WTC11 (cell line): ENCODE data around the gene TIMM9. TPM values are rescaled to one million over a fixed set of nuclear protein-coding genes. Genes with fewer than 3 reads are reported as not detected.

Source experiments
- ATAC-seq: fragments of 200-7000 bp; cut with Tn5 transposase; 2 replicates; pipeline ENCODE4 v1.10.0; 2021; ENCODE audit warnings: mild to moderate bottlenecking, moderate library complexity
- CTCF ChIA-PET: fragments of 300-600 bp; sonication (Branson Sonifier 250); formaldehyde crosslinking; loops from one replicate; lab custom pipeline; 2021; ENCODE audit warnings: antibody characterized with exemption; lab: Charles Lee
- POLR2A ChIA-PET: fragments of 350-600 bp; sonication (Branson Sonifier 250); formaldehyde crosslinking; loops from one replicate; lab custom pipeline; 2021; ENCODE audit warnings: antibody characterized with exemption; lab: Charles Lee
- DNase-seq: peaks from one replicate; pipeline ENCODE4 v3.0.0; 2021; ENCODE audit warnings: low spot score
- H3K27ac Mint-ChIP-seq: 2 replicates; pipeline ENCODE4 v1.8.0; 2021; ENCODE audit warnings: mixed read lengths
- H3K27me3 Mint-ChIP-seq: 2 replicates; pipeline ENCODE4 v1.8.0; 2021; ENCODE audit warnings: low read depth, mild to moderate bottlenecking, moderate library complexity, mixed read lengths
- H3K36me3 Mint-ChIP-seq: 2 replicates; pipeline ENCODE4 v1.8.0; 2021; ENCODE audit warnings: mixed read lengths
- H3K4me1 Mint-ChIP-seq: 2 replicates; pipeline ENCODE4 v1.8.0; 2022; ENCODE audit warnings: mixed read lengths
- H3K4me3 Mint-ChIP-seq: 2 replicates; pipeline ENCODE4 v1.8.0; 2021; ENCODE audit warnings: mild to moderate bottlenecking, moderate library complexity, mixed read lengths
- H3K9me3 Mint-ChIP-seq: 2 replicates; pipeline ENCODE4 v1.8.0; 2021; ENCODE audit warnings: mixed read lengths
- ESRRA ChIP-seq: sonication (generic); formaldehyde crosslinking; IDR thresholded peaks from 2 replicates; pipeline ENCODE4 v1.8.1; 2022; ENCODE audit warnings: mild to moderate bottlenecking, missing genetic modification reagents, borderline replicate concordance
- FOXJ3 ChIP-seq: sonication (generic); formaldehyde crosslinking; IDR thresholded peaks from 2 replicates; pipeline ENCODE4 v1.9.0; 2021; ENCODE audit warnings: missing genetic modification reagents, mild to moderate bottlenecking, borderline replicate concordance
- GABPB1 ChIP-seq: sonication (generic); formaldehyde crosslinking; IDR thresholded peaks from 2 replicates; pipeline ENCODE4 v1.8.1; 2023; ENCODE audit warnings: mild to moderate bottlenecking, missing genetic modification reagents
- MXD4 ChIP-seq: fragments of 250-450 bp; sonication (Bioruptor Pico); IDR thresholded peaks from 2 replicates; pipeline ENCODE4 v1.8.0; 2021; ENCODE audit warnings: mild to moderate bottlenecking, moderate library complexity, borderline replicate concordance
- MYBL2 ChIP-seq: sonication (generic); formaldehyde crosslinking; IDR thresholded peaks from 2 replicates; pipeline ENCODE4 v1.8.1; 2023; ENCODE audit warnings: mild to moderate bottlenecking, moderate library complexity, missing genetic modification reagents
- NFE2L1 ChIP-seq: sonication (generic); formaldehyde crosslinking; IDR thresholded peaks from 2 replicates; pipeline ENCODE4 v1.8.1; 2023; ENCODE audit warnings: missing genetic modification reagents
- TP53 ChIP-seq: sonication (generic); formaldehyde crosslinking; IDR thresholded peaks from 2 replicates; pipeline ENCODE4 v1.8.1; 2023; ENCODE audit warnings: mild to moderate bottlenecking, missing genetic modification reagents
- total RNA-seq: library from RNA; stranded (reverse); gene quantifications from 3 replicates; pipeline ENCODE4 v1.2.3, GENCODE V29; 2021
- TF ChIP-seq, protein P1 (sequence below): fragments of 250-450 bp; sonication (Bioruptor Pico); IDR thresholded peaks from 2 replicates; pipeline ENCODE4 v1.9.0; 2021; ENCODE audit warnings: mild to moderate bottlenecking, borderline replicate concordance
- TF ChIP-seq, protein P2 (sequence below): sonication (generic); formaldehyde crosslinking; IDR thresholded peaks from 2 replicates; pipeline ENCODE4 v1.8.0; 2022; ENCODE audit warnings: missing genetic modification reagents
- TF ChIP-seq, protein P3 (sequence below): sonication (generic); formaldehyde crosslinking; IDR thresholded peaks from 2 replicates; pipeline ENCODE4 v1.8.1; 2023; ENCODE audit warnings: mild to moderate bottlenecking, missing genetic modification reagents, moderate library complexity
- TF ChIP-seq, protein P4 (sequence below): sonication (generic); formaldehyde crosslinking; IDR thresholded peaks from 2 replicates; pipeline ENCODE4 v1.8.0; 2022; ENCODE audit warnings: mild to moderate bottlenecking, missing genetic modification reagents
- TF ChIP-seq, protein P5 (sequence below): sonication (generic); formaldehyde crosslinking; IDR thresholded peaks from 2 replicates; pipeline ENCODE4 v1.8.0; 2022; ENCODE audit warnings: mild to moderate bottlenecking, missing genetic modification reagents
- TF ChIP-seq, protein P6 (sequence below): sonication (generic); formaldehyde crosslinking; IDR thresholded peaks from 2 replicates; pipeline ENCODE4 v1.8.1; 2023; ENCODE audit warnings: mild to moderate bottlenecking, missing genetic modification reagents

TIMM9 gene
- total RNA-seq, 1 experiment from 2014 or later = 51.1 TPM

DNA sequence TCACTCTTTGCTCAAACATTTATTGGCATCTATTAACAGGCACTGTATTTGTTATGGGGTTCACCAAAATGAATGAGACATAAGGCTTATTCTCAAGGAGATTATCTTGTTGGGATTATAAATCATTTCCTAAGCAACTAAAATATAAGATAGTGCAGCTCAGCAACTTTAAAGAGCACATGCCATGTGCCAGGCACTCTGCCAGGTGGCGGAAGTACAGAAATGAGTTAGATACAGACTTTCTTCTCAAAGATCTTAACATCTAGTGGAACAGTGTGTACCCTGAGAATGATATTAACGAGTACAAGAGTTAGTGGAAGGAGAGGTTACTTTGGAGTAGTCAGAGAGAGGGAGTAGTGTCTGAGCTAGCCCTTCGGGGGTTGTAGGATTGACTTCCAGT is 60.0 kb downstream of the TIMM9 start:
- ATAC-seq = no peak
- CTCF ChIA-PET = no interaction called here

DNA sequence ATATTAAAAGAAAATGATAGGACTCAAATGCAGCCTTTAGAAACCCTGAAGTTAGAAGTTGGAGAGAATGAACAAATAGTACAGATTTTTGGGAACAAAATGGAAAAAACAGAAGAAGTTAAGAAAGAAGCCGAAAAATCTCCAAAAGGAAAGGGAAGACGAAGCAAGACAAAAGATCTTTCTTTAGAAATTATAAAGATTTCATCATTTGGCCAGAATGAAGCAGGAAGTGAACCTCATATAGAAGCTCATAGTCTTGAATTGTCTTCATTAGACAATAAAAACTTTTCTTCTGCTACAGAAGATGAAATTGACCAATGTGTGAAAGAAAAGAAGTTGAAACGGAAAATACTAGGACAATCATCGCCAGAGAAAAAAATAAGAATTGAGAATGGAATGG is 63.0 kb downstream of the TIMM9 start:
- ATAC-seq (no peak), DNase-seq (no peak)
- no peak overlapping the region for H3K27ac Mint-ChIP-seq
- no peaks in the 10 kb centered on the region for H3K4me1 Mint-ChIP-seq
- CTCF ChIA-PET = no interaction called here
- H3K4me3 Mint-ChIP-seq = no peak overlapping the region
- H3K9me3 Mint-ChIP-seq = no peaks in the 10 kb centered on the region
- peaks cover 47% of the 10 kb centered on the region for H3K36me3 Mint-ChIP-seq
- POLR2A ChIA-PET = no interaction called here
- no peaks in the 10 kb centered on the region for H3K27me3 Mint-ChIP-seq
- no peak for TF ChIP-seq NFE2L1
- TF ChIP-seq, protein P1, sequence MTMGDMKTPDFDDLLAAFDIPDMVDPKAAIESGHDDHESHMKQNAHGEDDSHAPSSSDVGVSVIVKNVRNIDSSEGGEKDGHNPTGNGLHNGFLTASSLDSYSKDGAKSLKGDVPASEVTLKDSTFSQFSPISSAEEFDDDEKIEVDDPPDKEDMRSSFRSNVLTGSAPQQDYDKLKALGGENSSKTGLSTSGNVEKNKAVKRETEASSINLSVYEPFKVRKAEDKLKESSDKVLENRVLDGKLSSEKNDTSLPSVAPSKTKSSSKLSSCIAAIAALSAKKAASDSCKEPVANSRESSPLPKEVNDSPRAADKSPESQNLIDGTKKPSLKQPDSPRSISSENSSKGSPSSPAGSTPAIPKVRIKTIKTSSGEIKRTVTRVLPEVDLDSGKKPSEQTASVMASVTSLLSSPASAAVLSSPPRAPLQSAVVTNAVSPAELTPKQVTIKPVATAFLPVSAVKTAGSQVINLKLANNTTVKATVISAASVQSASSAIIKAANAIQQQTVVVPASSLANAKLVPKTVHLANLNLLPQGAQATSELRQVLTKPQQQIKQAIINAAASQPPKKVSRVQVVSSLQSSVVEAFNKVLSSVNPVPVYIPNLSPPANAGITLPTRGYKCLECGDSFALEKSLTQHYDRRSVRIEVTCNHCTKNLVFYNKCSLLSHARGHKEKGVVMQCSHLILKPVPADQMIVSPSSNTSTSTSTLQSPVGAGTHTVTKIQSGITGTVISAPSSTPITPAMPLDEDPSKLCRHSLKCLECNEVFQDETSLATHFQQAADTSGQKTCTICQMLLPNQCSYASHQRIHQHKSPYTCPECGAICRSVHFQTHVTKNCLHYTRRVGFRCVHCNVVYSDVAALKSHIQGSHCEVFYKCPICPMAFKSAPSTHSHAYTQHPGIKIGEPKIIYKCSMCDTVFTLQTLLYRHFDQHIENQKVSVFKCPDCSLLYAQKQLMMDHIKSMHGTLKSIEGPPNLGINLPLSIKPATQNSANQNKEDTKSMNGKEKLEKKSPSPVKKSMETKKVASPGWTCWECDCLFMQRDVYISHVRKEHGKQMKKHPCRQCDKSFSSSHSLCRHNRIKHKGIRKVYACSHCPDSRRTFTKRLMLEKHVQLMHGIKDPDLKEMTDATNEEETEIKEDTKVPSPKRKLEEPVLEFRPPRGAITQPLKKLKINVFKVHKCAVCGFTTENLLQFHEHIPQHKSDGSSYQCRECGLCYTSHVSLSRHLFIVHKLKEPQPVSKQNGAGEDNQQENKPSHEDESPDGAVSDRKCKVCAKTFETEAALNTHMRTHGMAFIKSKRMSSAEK (CRISPR knock-in tag) = no peak
- TF ChIP-seq TP53 (CRISPR knock-in tag) = no peak
- no peak for TF ChIP-seq GABPB1
- TF ChIP-seq MXD4 = no peak
- TF ChIP-seq, protein P2, sequence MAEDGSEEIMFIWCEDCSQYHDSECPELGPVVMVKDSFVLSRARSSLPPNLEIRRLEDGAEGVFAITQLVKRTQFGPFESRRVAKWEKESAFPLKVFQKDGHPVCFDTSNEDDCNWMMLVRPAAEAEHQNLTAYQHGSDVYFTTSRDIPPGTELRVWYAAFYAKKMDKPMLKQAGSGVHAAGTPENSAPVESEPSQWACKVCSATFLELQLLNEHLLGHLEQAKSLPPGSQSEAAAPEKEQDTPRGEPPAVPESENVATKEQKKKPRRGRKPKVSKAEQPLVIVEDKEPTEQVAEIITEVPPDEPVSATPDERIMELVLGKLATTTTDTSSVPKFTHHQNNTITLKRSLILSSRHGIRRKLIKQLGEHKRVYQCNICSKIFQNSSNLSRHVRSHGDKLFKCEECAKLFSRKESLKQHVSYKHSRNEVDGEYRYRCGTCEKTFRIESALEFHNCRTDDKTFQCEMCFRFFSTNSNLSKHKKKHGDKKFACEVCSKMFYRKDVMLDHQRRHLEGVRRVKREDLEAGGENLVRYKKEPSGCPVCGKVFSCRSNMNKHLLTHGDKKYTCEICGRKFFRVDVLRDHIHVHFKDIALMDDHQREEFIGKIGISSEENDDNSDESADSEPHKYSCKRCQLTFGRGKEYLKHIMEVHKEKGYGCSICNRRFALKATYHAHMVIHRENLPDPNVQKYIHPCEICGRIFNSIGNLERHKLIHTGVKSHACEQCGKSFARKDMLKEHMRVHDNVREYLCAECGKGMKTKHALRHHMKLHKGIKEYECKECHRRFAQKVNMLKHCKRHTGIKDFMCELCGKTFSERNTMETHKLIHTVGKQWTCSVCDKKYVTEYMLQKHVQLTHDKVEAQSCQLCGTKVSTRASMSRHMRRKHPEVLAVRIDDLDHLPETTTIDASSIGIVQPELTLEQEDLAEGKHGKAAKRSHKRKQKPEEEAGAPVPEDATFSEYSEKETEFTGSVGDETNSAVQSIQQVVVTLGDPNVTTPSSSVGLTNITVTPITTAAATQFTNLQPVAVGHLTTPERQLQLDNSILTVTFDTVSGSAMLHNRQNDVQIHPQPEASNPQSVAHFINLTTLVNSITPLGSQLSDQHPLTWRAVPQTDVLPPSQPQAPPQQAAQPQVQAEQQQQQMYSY = no peak

More for the DNA sequence above, 60.0 kb downstream of the TIMM9 start:
- DNase-seq = no peak
- Mint-ChIP-seq H3K4me3 (no peak overlapping the region), H3K27me3 (no peaks in the 10 kb centered on the region), H3K4me1 (no peaks in the 10 kb centered on the region), H3K27ac (no peak overlapping the region), H3K9me3 (no peaks in the 10 kb centered on the region), H3K36me3 (peaks cover 41% of the 10 kb centered on the region)
- POLR2A ChIA-PET = no interaction called here
- TF ChIP-seq FOXJ3 (CRISPR knock-in tag) = no peak
- TF ChIP-seq, protein P3, sequence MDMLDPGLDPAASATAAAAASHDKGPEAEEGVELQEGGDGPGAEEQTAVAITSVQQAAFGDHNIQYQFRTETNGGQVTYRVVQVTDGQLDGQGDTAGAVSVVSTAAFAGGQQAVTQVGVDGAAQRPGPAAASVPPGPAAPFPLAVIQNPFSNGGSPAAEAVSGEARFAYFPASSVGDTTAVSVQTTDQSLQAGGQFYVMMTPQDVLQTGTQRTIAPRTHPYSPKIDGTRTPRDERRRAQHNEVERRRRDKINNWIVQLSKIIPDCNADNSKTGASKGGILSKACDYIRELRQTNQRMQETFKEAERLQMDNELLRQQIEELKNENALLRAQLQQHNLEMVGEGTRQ (CRISPR knock-in tag) = no peak
- TF ChIP-seq, protein P4, sequence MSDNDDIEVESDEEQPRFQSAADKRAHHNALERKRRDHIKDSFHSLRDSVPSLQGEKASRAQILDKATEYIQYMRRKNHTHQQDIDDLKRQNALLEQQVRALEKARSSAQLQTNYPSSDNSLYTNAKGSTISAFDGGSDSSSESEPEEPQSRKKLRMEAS (CRISPR knock-in tag) = no peak

DNA sequence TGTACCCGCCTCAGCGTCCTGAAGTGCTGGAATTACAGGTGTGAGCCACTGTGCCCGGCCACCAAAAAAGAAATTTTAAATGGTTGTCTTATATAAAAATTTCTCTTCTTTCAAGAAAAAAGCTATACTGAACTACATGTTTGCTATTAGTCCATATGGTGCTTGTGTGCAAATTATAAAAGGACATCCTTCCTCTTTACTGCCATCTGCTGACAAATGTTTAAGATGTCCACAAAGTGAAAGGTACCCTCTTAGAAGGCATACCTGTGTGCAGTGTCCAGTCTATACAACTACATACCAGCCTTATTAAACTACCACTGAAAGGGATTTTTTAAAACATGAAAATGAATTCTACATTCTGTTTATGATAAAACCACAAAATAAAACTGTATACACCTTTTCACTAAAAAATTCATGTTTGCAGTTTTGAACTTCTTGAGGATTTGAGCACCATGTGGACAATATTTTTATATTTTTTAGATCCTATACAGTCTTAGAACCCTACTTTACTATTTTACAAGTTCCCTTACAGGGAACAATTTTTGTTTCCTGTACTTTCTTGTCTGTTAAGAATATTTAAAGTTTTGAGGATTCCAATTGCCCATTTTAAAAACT is 64.4 kb downstream of the TIMM9 start:
- peak; percentile 48 for ATAC-seq
- Mint-ChIP-seq H3K4me3 (no peak overlapping the region), H3K27me3 (no peaks in the 10 kb centered on the region), H3K27ac (no peak overlapping the region), H3K4me1 (no peaks in the 10 kb centered on the region), H3K9me3 (no peaks in the 10 kb centered on the region), H3K36me3 (peaks cover 43% of the 10 kb centered on the region)
- POLR2A ChIA-PET = no interaction called here
- CTCF ChIA-PET = no interaction called here
- no peak for DNase-seq
- no peak for TF ChIP-seq ESRRA (CRISPR knock-in tag)
- TF ChIP-seq, protein P4 (CRISPR knock-in tag) = no peak
- no peak for TF ChIP-seq MYBL2 (CRISPR knock-in tag)
- TF ChIP-seq, protein P5, sequence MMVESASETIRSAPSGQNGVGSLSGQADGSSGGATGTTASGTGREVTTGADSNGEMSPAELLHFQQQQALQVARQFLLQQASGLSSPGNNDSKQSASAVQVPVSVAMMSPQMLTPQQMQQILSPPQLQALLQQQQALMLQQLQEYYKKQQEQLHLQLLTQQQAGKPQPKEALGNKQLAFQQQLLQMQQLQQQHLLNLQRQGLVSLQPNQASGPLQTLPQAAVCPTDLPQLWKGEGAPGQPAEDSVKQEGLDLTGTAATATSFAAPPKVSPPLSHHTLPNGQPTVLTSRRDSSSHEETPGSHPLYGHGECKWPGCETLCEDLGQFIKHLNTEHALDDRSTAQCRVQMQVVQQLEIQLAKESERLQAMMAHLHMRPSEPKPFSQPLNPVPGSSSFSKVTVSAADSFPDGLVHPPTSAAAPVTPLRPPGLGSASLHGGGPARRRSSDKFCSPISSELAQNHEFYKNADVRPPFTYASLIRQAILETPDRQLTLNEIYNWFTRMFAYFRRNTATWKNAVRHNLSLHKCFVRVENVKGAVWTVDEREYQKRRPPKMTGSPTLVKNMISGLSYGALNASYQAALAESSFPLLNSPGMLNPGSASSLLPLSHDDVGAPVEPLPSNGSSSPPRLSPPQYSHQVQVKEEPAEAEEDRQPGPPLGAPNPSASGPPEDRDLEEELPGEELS (CRISPR knock-in tag) = no peak
- TF ChIP-seq, protein P6, sequence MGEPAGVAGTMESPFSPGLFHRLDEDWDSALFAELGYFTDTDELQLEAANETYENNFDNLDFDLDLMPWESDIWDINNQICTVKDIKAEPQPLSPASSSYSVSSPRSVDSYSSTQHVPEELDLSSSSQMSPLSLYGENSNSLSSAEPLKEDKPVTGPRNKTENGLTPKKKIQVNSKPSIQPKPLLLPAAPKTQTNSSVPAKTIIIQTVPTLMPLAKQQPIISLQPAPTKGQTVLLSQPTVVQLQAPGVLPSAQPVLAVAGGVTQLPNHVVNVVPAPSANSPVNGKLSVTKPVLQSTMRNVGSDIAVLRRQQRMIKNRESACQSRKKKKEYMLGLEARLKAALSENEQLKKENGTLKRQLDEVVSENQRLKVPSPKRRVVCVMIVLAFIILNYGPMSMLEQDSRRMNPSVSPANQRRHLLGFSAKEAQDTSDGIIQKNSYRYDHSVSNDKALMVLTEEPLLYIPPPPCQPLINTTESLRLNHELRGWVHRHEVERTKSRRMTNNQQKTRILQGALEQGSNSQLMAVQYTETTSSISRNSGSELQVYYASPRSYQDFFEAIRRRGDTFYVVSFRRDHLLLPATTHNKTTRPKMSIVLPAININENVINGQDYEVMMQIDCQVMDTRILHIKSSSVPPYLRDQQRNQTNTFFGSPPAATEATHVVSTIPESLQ = no peak
